Measurements from ENCODE around the gene CISD3.
"Not testable (repeated sequence)": the region's sequence is repeated elsewhere in the genome, so short reads cannot be mapped to it uniquely, and the experiment has no call there.

CISD3 gene

GRCh38 chr17:38709104-38709820, 20.9 kb upstream of the CISD3 start:
- no peak for DNase-seq

DNA sequence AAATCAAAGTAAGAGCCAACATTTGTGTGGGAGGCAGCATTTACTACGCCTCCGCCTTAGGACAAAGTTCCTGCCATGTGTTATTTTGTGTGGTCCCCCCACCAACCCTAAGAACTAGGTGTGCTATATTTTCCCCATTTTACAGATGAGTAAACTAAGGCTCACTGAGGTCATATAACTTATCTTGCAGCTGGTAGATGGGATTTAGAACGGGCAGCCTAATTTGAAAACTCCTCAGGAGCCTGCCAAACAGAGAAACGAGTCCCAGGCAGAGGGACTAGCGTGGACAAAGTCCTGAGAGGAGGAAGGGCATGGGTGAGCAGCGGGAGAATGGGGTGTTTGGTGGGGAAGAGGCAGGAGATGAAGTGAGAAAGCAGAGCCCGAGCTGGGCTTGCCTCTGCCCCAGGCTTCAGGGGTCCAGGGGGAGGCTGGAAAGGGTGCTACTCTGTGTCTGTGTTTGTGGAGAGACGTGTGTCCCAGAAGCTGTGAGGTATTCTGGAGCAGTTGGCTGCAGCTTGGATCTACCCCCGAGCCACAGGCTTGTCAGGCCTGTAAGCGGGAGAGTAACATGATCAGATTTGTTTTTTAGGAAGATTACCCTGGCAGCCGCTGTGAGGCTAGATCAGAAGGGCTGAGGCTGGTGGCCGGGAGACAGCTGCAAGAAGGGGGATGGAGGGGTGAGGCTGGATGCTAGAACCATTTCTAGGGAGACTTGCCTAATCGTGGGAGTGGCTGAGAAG, 20.1 kb upstream of the CISD3 start:
- no peak for DNase-seq

- DNase-seq: no peak
These were observed 19.6 kb upstream of the CISD3 start for GRCh38 chr17:38710604-38710962.

DNA sequence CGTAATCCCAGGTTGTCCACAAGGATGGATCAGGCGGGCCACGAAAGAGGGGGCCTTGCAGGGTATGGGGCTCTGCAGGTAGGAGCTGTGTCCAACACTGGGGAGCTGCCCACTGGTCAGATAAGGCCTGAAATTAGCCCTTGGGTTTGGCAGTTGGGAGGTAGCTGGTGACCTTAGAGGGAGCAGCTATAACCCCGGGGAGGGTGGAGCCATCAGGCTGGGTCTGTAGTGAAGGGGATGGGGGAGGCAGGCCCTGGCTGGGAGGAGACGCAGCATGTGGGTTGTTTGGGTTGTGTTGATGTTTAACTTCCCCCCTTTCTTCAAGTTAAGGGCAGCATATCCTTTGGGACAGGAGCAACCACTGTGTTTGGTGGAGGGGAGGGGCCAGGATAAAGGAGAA, 19.2 kb upstream of the CISD3 start:
- DNase-seq: no peak

GRCh38 chr17:38711792-38712571, 18.2 kb upstream of the CISD3 start:
- no peak for DNase-seq

- no peak for DNase-seq
These were observed 17.5 kb upstream of the CISD3 start for GRCh38 chr17:38712593-38712992.

DNA sequence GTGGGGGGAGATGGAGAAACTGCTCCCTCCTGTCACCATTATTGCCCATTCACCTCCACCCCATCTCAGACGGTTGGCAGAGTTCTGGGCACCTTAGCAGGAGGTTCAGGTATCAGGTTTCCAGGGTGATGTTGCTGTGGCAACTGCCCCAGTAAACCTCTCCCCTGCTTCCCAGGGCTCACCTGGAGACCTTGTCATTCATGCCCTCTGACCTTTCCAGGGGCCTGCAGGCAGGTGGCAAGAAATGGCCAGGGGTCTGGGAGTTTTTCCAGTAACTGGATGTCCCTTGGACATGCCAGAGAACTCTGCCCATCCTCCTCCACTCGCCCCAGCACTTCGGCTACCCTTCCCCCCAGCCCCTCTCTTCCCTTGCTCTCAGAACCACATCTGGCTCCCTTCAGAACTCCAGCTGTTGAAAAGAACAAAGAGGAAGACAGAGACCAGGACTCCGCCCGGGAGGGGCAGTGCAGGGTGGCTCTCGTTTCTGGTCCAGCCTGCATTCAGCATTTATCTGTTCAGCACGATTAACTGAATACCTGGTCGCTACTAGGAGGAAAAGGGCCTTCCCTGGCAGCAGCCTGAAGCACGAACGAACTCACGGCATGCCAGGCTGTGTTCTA, 16.6 kb upstream of the CISD3 start:
- DNase-seq: no peak

DNA sequence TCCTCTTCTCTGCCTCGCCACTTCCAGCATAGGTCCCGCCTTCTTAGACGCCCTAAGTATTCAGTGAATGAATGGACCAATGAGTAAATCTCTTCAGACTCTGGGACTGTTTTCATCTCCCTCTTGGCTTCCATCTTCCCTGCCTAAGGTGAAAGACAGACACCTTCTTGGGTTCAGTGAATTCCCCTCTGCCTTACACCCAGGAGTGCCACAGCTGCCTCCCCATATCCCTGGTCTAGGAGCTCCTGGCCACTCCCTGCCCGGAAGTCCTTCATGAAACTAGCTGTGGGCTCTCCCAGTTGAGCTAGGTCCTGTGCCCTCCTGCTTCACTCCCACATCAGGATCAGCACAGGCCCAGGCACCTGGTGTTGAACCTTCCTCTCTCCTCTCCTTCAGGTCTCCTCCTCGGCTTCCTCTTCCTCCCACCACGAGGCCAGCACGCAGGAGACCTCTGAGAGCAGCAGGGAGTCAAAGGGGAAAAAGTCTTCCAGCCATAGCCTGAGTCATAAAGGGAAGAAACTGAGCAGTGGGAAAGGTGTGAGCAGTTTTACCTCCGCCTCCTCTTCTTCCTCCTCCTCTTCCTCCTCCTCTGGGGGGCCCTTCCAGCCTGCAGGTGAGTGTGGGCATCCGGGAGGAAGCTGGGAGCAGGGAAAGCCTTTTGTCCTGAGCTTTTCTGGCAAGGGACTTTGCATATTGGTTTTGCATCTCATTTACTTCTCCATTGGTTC, 14.8 kb upstream of the CISD3 start:
- DNase-seq: no peak

DNA sequence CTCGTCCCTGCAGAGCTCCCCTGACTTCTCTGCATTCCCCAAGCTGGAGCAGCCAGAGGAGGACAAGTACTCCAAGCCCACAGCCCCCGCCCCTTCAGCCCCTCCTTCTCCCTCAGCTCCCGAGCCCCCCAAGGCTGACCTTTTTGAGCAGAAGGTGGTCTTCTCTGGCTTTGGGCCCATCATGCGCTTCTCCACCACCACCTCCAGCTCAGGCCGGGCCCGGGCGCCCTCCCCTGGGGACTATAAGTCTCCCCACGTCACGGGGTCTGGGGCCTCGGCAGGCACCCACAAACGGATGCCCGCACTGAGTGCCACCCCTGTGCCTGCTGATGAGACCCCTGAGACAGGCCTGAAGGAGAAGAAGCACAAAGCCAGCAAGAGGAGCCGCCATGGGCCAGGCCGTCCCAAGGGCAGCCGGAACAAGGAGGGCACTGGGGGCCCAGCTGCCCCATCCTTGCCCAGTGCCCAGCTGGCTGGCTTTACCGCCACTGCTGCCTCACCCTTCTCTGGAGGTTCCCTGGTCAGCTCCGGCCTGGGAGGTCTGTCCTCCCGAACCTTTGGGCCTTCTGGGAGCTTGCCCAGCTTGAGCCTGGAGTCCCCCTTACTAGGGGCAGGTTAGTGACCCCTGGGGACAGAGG, 13.7 kb upstream of the CISD3 start:
- DNase-seq: no peak

- DNase-seq: no peak
These were observed 12.9 kb upstream of the CISD3 start for GRCh38 chr17:38717139-38717745.

DNA sequence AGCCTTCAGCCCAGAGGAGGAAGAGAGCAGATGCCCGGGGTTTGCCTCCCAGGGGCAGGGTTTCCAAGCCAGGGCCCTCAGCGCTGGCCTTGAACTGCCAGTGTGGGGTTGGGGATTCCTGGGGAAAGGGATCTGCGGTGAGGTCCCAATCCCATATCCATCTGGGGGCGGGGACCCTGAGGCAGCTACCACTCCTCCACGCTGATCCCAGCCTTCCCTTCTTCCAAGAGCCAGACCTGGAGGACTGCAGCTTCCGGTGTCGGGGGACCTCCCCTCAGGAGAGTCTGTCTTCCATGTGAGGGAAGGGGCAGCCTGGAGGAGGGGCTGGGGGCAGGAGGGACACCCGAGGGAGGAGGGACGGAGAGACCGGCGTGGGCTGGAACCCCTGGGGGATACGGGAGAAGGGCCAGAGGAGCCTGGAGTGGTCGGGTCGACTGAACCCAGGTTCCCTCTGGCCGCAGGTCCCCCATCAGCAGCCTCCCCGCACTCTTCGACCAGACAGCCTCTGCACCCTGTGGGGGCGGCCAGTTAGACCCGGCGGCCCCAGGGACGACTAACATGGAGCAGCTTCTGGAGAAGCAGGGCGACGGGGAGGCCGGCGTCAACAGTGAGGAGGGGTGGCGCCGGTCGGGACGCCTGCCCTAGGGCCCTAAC, 10.7 kb upstream of the CISD3 start:
- DNase-seq: no peak

DNA sequence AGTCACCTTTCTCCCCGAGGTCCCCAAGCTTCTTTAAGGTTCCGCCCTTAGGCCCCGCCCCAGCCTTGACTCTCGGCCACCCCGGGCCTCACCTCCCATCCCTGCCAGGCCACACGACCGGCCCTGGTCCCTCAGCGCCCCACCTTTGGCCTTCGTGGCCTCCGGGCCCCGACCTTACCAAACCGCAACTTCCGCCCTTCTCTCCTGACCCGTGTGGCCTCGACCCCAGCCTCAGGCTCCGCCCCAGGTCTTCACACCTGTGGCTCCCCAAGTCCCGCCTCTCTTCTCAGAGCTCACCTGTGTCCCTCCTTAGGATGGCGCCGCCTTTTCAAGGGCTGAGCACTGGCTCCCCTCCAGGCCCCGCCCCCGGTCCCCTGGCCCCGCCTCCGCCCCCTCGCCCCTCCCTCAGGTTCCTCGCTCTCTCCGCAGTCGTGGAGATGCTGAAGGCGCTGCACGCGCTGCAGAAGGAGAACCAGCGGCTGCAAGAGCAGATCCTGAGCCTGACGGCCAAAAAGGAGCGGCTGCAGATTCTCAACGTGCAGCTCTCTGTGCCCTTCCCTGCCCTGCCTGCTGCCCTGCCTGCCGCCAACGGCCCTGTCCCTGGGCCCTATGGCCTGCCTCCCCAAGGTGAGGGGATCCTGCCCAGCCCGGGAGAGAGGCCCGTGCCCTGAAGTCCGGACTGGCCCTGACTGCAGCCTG, 10.0 kb upstream of the CISD3 start:
- DNase-seq: no peak

DNA sequence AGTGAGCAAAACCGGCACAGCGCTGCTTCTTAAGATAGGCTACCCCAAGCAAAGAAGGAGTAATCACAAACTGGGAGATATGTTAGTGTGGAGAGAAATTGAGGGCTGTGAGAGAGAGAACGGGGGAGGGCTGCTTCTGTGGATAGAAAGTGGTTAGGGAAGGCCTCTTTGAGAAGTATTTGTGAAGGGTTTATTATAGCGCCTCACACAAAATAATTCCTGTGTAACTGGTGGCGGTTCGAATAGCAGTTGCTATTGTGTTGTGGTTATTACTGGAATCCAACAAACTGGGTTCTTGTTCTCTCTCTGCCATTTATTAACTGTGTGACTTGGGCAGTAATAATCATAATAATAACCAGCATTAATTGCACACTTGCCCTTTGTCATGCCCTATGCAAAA, 9.2 kb upstream of the CISD3 start:
- DNase-seq: no peak

DNA sequence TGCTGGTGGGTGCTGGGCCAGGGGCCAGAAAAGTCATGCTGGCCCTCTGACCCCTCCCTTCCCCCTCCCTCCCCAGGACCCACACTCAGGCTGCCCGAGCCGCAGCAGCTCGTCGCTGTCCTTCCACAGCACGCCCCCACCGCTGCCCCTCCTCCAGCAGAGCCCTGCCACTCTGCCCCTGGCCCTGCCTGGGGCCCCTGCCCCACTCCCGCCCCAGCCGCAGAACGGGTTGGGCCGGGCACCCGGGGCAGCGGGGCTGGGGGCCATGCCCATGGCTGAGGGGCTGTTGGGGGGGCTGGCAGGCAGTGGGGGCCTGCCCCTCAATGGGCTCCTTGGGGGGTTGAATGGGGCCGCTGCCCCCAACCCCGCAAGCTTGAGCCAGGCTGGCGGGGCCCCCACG, 8.3 kb upstream of the CISD3 start:
- DNase-seq: no peak

DNA sequence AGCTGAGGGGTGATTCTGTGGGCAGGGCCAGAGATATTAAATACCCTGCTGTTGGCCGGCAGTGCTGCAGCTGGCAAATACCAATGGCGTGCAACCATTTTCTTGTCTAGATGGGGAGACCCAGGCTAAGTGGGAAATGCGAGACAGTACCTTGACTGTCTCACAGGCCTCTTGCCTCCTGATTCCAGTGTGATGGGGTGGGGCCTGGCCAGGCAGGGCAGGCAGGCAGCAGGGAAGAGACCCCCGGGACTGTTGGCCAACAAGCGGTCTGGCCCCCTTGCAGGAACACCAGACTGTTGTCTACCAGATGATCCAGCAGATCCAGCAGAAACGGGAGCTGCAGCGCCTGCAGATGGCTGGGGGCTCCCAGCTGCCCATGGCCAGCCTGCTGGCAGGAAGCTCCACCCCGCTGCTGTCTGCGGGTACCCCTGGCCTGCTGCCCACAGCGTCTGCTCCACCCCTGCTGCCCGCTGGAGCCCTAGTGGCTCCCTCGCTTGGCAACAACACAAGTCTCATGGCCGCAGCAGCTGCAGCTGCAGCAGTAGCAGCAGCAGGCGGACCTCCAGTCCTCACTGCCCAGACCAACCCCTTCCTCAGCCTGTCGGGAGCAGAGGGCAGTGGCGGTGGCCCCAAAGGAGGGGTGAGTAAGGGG, 5.7 kb upstream of the CISD3 start:
- no peak for DNase-seq

GRCh38 chr17:38725066-38725465, 5.1 kb upstream of the CISD3 start:
- no peak for DNase-seq

DNA sequence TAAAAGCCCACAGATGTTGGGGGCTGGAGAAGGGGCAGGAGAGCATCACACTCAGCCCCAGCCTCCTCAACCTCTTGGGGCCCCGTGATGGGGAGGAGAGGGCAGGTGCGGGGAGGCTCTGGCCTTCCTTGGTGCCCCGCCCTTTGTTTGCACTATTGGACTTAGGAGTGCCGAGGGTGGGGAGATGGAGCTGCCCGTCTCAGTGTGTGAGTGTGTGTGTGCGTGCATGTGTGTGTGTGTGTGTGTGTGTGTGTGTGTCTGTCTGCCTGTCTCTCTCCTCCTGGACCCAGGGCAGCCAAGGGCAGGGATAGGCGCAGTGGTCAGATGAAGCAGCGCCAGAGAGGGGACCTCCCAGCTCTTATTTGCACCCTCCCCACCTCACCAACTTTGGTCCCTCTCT, 4.0 kb upstream of the CISD3 start:
- not testable (repeated sequence) for DNase-seq

GRCh38 chr17:38727736-38728135, 2.4 kb upstream of the CISD3 start:
- peak; percentile 51 for DNase-seq

DNA sequence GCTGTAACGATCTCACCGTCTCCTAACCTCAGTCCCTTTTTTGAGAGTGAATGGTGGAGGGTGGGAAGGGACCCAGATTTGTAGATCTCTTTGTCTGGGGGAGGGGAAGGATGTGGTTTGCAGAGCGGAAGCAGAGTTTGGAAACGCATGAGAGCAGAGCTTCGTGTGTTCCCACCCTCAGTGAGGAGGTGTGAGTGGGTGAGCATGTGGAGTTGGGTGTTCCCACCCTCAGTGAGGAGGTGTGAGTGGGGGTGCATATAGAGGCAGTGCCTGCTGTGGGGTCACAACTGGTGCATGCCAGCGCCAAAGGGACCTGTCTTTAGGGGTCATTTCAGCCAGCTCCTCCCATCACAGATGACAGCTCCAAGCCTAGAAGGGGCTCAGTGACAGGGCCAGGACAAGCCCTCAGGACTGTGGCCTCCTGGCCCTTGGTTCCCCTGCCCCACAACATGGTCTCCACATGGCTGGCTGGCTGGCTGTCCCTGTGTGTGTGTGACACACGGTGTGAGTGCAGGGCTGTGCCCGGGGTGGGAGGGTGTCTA, 1.8 kb upstream of the CISD3 start:
- DNase-seq: peak; percentile 69

DNA sequence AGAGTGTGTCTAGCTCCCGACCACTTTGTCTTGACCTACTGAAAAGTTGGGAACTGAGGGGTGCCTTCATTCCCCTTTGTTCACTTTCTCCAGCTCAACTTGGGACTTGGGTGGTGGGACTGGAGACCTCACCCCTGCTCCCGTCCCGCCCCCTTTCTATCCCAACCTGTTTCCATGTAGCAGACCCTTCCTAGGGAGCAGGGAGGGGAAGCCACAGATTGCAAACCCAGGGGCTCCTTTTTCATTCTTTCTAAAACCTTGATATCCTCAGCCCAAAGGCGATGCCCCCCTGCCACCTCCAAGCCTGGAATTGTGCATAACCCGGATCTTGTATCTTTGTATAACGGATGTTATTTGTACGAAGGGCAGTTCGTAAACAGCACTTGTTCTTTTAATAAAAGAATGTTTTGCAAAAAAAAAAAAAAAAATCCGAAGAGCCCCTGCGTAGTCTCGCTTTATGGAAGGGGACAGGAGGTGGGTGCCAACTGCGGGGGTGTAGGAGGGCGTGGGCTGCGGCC, 714 bp upstream of the CISD3 start:
- DNase-seq: no peak
